Measurements from ENCODE around the gene SMIM22.

DNA sequence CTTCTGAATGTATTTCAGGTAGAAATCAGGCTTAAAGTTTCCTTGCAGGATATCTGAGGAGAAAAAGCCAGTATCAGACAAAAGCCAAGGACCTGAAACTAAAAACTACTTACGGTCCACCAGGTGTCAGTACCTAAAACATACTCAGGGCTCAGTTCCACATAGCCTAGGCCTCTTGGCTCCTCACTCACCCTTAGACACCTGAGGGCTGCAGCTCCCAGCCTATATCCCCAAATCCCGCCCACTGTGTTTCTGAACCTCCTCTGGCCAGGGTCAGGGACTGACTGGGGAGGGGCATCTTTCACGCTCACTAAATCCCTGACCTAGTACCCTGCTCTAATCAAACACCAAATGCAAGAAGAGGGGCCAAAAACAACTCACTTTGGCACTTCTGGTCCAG is 16.1 kb downstream of the SMIM22 start:
- TF ChIP-seq, protein P1, sequence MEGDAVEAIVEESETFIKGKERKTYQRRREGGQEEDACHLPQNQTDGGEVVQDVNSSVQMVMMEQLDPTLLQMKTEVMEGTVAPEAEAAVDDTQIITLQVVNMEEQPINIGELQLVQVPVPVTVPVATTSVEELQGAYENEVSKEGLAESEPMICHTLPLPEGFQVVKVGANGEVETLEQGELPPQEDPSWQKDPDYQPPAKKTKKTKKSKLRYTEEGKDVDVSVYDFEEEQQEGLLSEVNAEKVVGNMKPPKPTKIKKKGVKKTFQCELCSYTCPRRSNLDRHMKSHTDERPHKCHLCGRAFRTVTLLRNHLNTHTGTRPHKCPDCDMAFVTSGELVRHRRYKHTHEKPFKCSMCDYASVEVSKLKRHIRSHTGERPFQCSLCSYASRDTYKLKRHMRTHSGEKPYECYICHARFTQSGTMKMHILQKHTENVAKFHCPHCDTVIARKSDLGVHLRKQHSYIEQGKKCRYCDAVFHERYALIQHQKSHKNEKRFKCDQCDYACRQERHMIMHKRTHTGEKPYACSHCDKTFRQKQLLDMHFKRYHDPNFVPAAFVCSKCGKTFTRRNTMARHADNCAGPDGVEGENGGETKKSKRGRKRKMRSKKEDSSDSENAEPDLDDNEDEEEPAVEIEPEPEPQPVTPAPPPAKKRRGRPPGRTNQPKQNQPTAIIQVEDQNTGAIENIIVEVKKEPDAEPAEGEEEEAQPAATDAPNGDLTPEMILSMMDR (IDR thresholded peaks at IDR 0.05): no peak
- TF ChIP-seq POLR2A (IDR thresholded peaks at IDR 0.05) (no peak), POLR2AphosphoS5 (IDR thresholded peaks at IDR 0.05) (no peak)
